ENCODE data around the gene RAD51B. TPM values are rescaled to one million over a fixed set of nuclear protein-coding genes. Genes with fewer than 3 reads are reported as not detected.

RAD51B gene
- polyA plus RNA-seq, 1 experiment = 6.6 TPM

DNA sequence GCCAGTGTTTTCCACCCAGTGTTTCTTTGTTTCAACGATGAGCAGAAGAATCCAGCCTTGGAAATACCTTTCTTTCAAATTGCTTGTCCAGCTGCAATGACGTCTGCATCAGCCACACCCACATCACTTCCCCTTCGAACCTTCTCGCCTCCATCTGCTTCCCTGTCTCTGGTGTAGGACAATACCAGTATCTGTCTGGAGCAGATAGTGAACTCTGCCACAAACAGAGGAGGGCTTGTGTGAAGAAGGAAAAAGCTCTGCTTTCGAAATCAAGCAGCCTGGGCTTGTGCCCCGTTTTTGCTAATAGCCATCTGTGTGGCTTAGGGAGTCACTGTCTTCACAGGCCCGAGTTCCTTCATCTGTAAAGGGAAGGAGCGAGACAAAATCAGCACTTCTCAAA, 557.9 kb downstream of the RAD51B start:
- ChIA-PET POLR2A (no interaction called here), CTCF (interaction anchor here (0.6 kb wide), 2 partner anchors 341 to 416 kb away, joined by 3 to 6 read pairs; no protein-coding TSS in a partner anchor)
- TF ChIP-seq, protein P1, sequence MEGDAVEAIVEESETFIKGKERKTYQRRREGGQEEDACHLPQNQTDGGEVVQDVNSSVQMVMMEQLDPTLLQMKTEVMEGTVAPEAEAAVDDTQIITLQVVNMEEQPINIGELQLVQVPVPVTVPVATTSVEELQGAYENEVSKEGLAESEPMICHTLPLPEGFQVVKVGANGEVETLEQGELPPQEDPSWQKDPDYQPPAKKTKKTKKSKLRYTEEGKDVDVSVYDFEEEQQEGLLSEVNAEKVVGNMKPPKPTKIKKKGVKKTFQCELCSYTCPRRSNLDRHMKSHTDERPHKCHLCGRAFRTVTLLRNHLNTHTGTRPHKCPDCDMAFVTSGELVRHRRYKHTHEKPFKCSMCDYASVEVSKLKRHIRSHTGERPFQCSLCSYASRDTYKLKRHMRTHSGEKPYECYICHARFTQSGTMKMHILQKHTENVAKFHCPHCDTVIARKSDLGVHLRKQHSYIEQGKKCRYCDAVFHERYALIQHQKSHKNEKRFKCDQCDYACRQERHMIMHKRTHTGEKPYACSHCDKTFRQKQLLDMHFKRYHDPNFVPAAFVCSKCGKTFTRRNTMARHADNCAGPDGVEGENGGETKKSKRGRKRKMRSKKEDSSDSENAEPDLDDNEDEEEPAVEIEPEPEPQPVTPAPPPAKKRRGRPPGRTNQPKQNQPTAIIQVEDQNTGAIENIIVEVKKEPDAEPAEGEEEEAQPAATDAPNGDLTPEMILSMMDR (IDR thresholded peaks at IDR 0.05; ENCODE audit: low read depth, low read length) = no peak
- Histone ChIP-seq H3K9me3 (ENCODE audit: control insufficient read depth, insufficient read depth, low read length) (no peaks in the 10 kb centered on the region), H3K4me3 (ENCODE audit: low read depth, low read length) (no peak overlapping the region), H3K27ac (ENCODE audit: low read depth, low read length) (no peak overlapping the region), H3K27me3 (ENCODE audit: control insufficient read depth, insufficient read depth, low read length) (no peaks in the 10 kb centered on the region)
- no peak for DNase-seq (ENCODE audit: low read depth, low spot score)

DNA sequence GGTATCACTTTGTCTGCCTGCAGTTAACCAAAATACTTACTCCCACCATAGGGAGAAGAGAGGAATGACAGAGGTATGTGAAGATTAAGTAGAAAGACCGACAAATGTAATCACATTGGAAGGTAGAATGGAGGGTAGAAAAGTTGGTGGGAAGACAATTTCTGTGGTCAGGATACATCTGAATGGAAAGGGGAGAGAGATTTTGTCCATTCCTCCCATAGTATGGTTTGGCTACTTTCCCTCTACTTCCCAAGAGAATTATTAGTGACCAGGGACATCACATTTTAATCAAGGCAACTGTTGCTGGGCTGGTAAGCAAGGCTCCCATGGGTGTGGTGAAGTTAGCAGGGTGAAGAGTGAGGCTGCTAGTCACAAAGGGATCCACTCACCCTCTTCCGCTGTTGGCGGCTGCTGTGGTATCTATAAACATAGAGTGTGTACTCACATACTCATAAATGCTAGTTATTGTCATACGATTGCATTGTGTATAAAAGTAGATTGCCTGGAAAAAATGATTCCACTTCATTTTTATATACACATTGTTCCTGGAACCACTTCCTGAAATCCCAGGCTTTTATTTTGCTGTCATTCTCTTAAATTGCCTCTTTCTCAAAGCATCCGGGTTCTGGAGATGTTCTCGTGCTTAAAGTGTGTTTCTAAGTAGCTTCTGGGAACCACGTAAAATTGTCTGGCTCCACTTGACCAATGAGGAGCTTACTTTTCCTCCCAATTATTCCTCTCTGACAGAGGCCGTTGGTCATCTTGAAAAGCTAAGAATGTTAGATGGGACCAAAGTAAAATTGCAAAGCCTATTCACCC, 560.1 kb downstream of the RAD51B start:
- TF ChIP-seq, protein P1 (IDR thresholded peaks at IDR 0.05; ENCODE audit: low read depth, low read length) = no peak
- no peaks in the 10 kb centered on the region for H3K9me3 ChIP-seq (ENCODE audit: control insufficient read depth, insufficient read depth, low read length)
- no peak for DNase-seq (ENCODE audit: low read depth, low spot score)
- H3K27me3 ChIP-seq (ENCODE audit: control insufficient read depth, insufficient read depth, low read length) = no peaks in the 10 kb centered on the region
- ChIA-PET POLR2A (no interaction called here), CTCF (no interaction called here)
- no peak overlapping the region for H3K4me3 ChIP-seq (ENCODE audit: low read depth, low read length)
- H3K27ac ChIP-seq (ENCODE audit: low read depth, low read length) = no peak overlapping the region

DNA sequence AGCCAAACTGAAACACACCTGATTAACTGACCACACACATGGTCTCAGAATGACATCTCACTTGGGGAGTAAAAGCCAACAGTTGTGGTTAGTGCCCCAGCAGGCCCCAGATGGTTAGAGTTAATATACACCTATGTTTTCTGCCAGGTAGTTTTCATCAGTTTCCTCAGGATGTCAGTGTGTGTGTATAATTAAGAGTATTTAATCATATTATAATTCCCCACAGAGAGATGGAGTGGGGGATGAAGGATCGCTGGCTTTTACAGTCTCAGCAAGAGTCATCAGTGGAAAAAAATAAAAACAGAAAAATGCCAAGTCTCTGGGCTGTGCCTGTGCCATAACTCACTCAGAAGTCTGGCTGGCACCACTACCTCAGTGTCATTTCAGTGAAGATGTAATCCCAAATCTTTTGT, 560.8 kb downstream of the RAD51B start:
- Histone ChIP-seq H3K4me3 (ENCODE audit: low read depth, low read length) (no peak overlapping the region), H3K27me3 (ENCODE audit: control insufficient read depth, insufficient read depth, low read length) (no peaks in the 10 kb centered on the region), H3K9me3 (ENCODE audit: control insufficient read depth, insufficient read depth, low read length) (no peaks in the 10 kb centered on the region), H3K27ac (ENCODE audit: low read depth, low read length) (no peak overlapping the region)
- no peak for DNase-seq (ENCODE audit: low read depth, low spot score)
- CTCF ChIA-PET = no interaction called here
- TF ChIP-seq, protein P1 (IDR thresholded peaks at IDR 0.05; ENCODE audit: low read depth, low read length) = no peak
- POLR2A ChIA-PET = no interaction called here

DNA sequence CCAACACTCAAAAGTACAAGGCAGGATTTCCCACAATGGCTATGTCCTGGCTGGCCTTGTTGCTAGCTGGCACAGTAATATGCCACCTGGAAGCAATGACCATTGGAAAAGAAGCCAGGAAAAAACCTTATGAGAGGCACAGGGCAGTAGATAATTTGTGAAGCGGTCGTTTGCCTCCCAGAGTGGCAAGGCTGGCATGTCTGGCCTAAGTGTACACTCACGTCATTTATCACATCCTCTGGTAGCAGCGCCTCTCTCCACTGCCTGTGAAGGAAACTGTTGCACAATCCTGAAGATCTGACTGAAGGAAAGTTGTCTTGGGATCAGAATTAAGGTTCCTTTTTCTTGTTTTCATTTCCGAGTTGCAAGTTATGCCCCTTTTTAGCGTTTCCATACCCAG, 564.8 kb downstream of the RAD51B start:
- Histone ChIP-seq H3K4me3 (ENCODE audit: low read depth, low read length) (no peak overlapping the region), H3K27ac (ENCODE audit: low read depth, low read length) (no peak overlapping the region), H3K9me3 (ENCODE audit: control insufficient read depth, insufficient read depth, low read length) (no peaks in the 10 kb centered on the region), H3K27me3 (ENCODE audit: control insufficient read depth, insufficient read depth, low read length) (no peaks in the 10 kb centered on the region)
- TF ChIP-seq, protein P1 (IDR thresholded peaks at IDR 0.05; ENCODE audit: low read depth, low read length) = no peak
- CTCF ChIA-PET = no interaction called here
- POLR2A ChIA-PET = no interaction called here
- no peak for DNase-seq (ENCODE audit: low read depth, low spot score)

DNA sequence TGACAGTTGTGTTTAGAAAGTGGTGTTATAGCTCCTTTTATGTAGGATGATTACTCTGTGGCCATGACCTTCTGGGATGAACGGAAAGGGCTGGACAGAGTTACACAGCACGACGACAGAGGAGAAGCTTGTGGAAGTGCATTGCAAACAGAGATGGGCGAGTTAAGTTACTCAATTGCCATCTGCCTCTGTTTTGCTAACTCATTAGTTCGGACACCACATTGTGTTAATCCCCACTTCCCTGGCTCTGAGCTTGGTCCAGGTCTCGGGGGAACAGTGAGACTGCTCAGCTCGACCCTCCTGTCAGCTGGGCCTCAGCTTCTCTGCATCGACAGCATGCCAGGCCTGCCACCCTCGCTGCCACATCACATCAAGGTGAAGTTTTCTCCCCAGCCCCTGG, 565.3 kb downstream of the RAD51B start:
- TF ChIP-seq, protein P1 (IDR thresholded peaks at IDR 0.05; ENCODE audit: low read depth, low read length) = no peak
- POLR2A ChIA-PET = no interaction called here
- Histone ChIP-seq H3K27ac (ENCODE audit: low read depth, low read length) (no peak overlapping the region), H3K4me3 (ENCODE audit: low read depth, low read length) (no peak overlapping the region), H3K9me3 (ENCODE audit: control insufficient read depth, insufficient read depth, low read length) (no peaks in the 10 kb centered on the region), H3K27me3 (ENCODE audit: control insufficient read depth, insufficient read depth, low read length) (no peaks in the 10 kb centered on the region)
- CTCF ChIA-PET = no interaction called here
- DNase-seq (ENCODE audit: low read depth, low spot score) = no peak

Measured in AG04450 (cell line).